Panc1 (cell line): ENCODE measurements around the gene RETREG1.

Experiments used
- CTCF ChIP-seq: fragments of 450-650 bp; IDR thresholded peaks from 2 replicates; pipeline ENCODE4 v1.5.1; 2017; ENCODE audit warnings: mild to moderate bottlenecking
- POLR2AphosphoS5 ChIP-seq: IDR thresholded peaks from 2 replicates; pipeline ENCODE4 v1.6.1; 2012; ENCODE audit warnings: mild to moderate bottlenecking, low read depth, low read length, moderate library complexity
- REST ChIP-seq, 2 experiments: IDR thresholded peaks; 2 replicates each; pipeline ENCODE4 v1.6.1; 2011 to 2012; ENCODE audit warnings: low read depth in 2 of 2, control low read depth in 1 of 2, low read length in 1 of 2, mild to moderate bottlenecking in 1 of 2, moderate library complexity in 1 of 2; ENCODE audit not compliant: insufficient read depth in 1 of 2
- SIN3A ChIP-seq: IDR thresholded peaks from 2 replicates; pipeline ENCODE4 v1.6.1; 2012; ENCODE audit warnings: low read depth, mild to moderate bottlenecking, low read length, moderate library complexity, borderline replicate concordance; ENCODE audit not compliant: insufficient read depth
- TCF7L2 ChIP-seq: IDR thresholded peaks from 2 replicates; pipeline ENCODE4 v1.6.1; 2011; ENCODE audit warnings: mild to moderate bottlenecking, low read depth, low read length, inconsistent platforms

- TF ChIP-seq CTCF: no peak
- no peak for TF ChIP-seq POLR2AphosphoS5
- no peak for TF ChIP-seq TCF7L2
- no peak for TF ChIP-seq REST (IDR thresholded peaks at IDR 0.05; ENCODE audit: insufficient read depth in 1 of 2, low read depth in 2 of 2, low read length in 1 of 2)
- no peak for TF ChIP-seq SIN3A
Measured at GRCh38 chr5:16529306-16529705, 87.5 kb downstream of the RETREG1 start.
